Inflammatory macrophage treated with lipopolysaccharide for 1 hour (primary cell): ENCODE data around the gene HUWE1.
A peak's percentile ranks its signal among the peaks of the same experiment; 100 is the strongest.

Experiments used
- DNase-seq, 2 donors: peaks; one replicate each; pipeline ENCODE4 v3.0.0-alpha.2; 2020 to 2022

HUWE1 gene

GRCh38 chrX:53494436-53494835 lies 192.1 kb downstream of the HUWE1 start:
- peak; percentile 11 to 14 for DNase-seq

- no peak for DNase-seq
Observed at GRCh38 chrX:53486285-53486684, 200.2 kb downstream of the HUWE1 start.

- no peak for DNase-seq
Observed at GRCh38 chrX:53483838-53484405, 202.6 kb downstream of the HUWE1 start.

- DNase-seq, result no peak
Observed at GRCh38 chrX:53483416-53483815, 203.1 kb downstream of the HUWE1 start.
